GM19193 (cell line): ENCODE results near the gene PPP2R5E.

ENCODE experiments used
- POLR2A ChIP-seq: IDR thresholded peaks from 4 replicates; pipeline ENCODE4 v1.6.1; 2011; ENCODE audit not compliant: insufficient read depth, insufficient read length; ENCODE audit errors: extremely low read depth

PPP2R5E gene

GRCh38 chr14:63357841-63358240 is 185.3 kb downstream of the PPP2R5E start:
- no peak for TF ChIP-seq POLR2A

- no peak for TF ChIP-seq POLR2A
These were observed 197.4 kb downstream of the PPP2R5E start for GRCh38 chr14:63345826-63346225.

- TF ChIP-seq POLR2A = no peak
These were observed 198.8 kb downstream of the PPP2R5E start for GRCh38 chr14:63344336-63344735.

- TF ChIP-seq POLR2A = no peak
These were observed 199.3 kb downstream of the PPP2R5E start for GRCh38 chr14:63343878-63344277.

- TF ChIP-seq POLR2A = no peak
These were observed 200.8 kb downstream of the PPP2R5E start for GRCh38 chr14:63342371-63342770.

GRCh38 chr14:63328787-63329737 is 214.1 kb downstream of the PPP2R5E start:
- TF ChIP-seq POLR2A = no peak

GRCh38 chr14:63326840-63327239 is 216.3 kb downstream of the PPP2R5E start:
- TF ChIP-seq POLR2A = no peak

GRCh38 chr14:63322897-63323573 is 220.1 kb downstream of the PPP2R5E start:
- TF ChIP-seq POLR2A = no peak

- TF ChIP-seq POLR2A = no peak
These were observed 220.7 kb downstream of the PPP2R5E start for GRCh38 chr14:63322472-63322871.
